NCI-H82 treated with DMSO at 0.1 percent for 48 hours (cell line): ENCODE measurements around the gene CPN2.

ENCODE experiments used
- DNase-seq: peaks from one replicate; lab custom pipeline; 2025; ENCODE audit not compliant: unreplicated experiment; lab: John Stamatoyannopoulos, UW

The CPN2 gene

GRCh38 chr3:194298331-194299227 lies 52.5 kb downstream of the CPN2 start:
- no peak for DNase-seq

GRCh38 chr3:194296454-194297263 lies 54.5 kb downstream of the CPN2 start:
- no peak for DNase-seq

GRCh38 chr3:194294895-194295214 lies 56.3 kb downstream of the CPN2 start:
- DNase-seq, result no peak

GRCh38 chr3:194294199-194294894 lies 56.8 kb downstream of the CPN2 start:
- DNase-seq, result no peak

- DNase-seq, result no peak
Observed at GRCh38 chr3:194293546-194294198, 57.5 kb downstream of the CPN2 start.

- no peak for DNase-seq
Observed at GRCh38 chr3:194292331-194292730, 58.8 kb downstream of the CPN2 start.
